ENCODE results near the gene VPS50. TPM values are rescaled to one million over a fixed set of nuclear protein-coding genes. Genes with fewer than 3 reads are reported as not detected.

VPS50 gene
- total RNA-seq, 1 experiment from 2014 or later: 15.1 TPM

GRCh38 chr7:93298671-93299070, 66.5 kb downstream of the VPS50 start:
- H2AFZ ChIP-seq (ENCODE audit: low read depth, low read length, poor library complexity, severe bottlenecking): no peak overlapping the region
- H4K20me1 ChIP-seq (ENCODE audit: insufficient read depth): no peaks in the 10 kb centered on the region
- no peaks in the 10 kb centered on the region for H3K79me2 ChIP-seq (ENCODE audit: insufficient read depth, low read length)
- ChIA-PET RAD21 (ENCODE audit: low non-redundant PET in 1 of 2, low total read pairs in 2 of 2, uncharacterized antibody in 2 of 2, unreplicated experiment in 2 of 2) (no interaction called here), CTCF (no interaction called here), POLR2A (no interaction called here)
- intact Hi-C loops (cut with micrococcal nuclease): no loop called here
- DNase-seq (ENCODE audit: low read depth, low spot score): no peak
- no peaks in the 10 kb centered on the region for H3K9me2 ChIP-seq (ENCODE audit: insufficient read depth)
- TF ChIP-seq EZH2 (IDR thresholded peaks at IDR 0.05): no peak
- no peak for TF ChIP-seq ZFX (IDR thresholded peaks at IDR 0.05)
- TF ChIP-seq POLR2AphosphoS5 (IDR thresholded peaks at IDR 0.05; ENCODE audit: low read depth, low read length): no peak
- TF ChIP-seq SRF (IDR thresholded peaks at IDR 0.05; ENCODE audit: low read depth): no peak
- no peak for TF ChIP-seq MAX (IDR thresholded peaks at IDR 0.05)
- no peak for TF ChIP-seq YY1 (IDR thresholded peaks at IDR 0.05; ENCODE audit: extremely low read depth, insufficient replicate concordance, low read depth, low read length)
- no peak for TF ChIP-seq EZH2phosphoT487 (IDR thresholded peaks at IDR 0.05; ENCODE audit: borderline replicate concordance)
- TF ChIP-seq SIN3A (IDR thresholded peaks at IDR 0.05; ENCODE audit: low read depth): no peak
- TF ChIP-seq CBX3 (IDR thresholded peaks at IDR 0.05; ENCODE audit: low read depth): no peak
- no peak for TF ChIP-seq ATF3 (IDR thresholded peaks at IDR 0.05)
- no peak overlapping the region for H3K4me3 ChIP-seq (replicated peaks in 1 of 2; ENCODE audit: low read depth in 1 of 2, low read length in 2 of 2)
- no peak overlapping the region for H3K27ac ChIP-seq (ENCODE audit: low read depth, low read length)
- no TSS peak for BruUV-seq (replicated peaks)
- no peaks in the 10 kb centered on the region for H3K27me3 ChIP-seq (ENCODE audit: insufficient read depth, low read length)
- no peaks in the 10 kb centered on the region for H3K4me1 ChIP-seq (ENCODE audit: control insufficient read depth in 1 of 2, insufficient read depth in 2 of 2, low read length in 2 of 2)
- no peak overlapping the region for H3K9ac ChIP-seq (ENCODE audit: low read length)
- H3K36me3 ChIP-seq (ENCODE audit: control insufficient read depth in 1 of 2, insufficient read depth in 2 of 2, low read length in 2 of 2): no peaks in the 10 kb centered on the region
- H3K4me2 ChIP-seq (ENCODE audit: low read length): no peak overlapping the region
- ATAC-seq: no peak
- H3K9me3 ChIP-seq (ENCODE audit: control insufficient read depth in 1 of 2, insufficient read depth in 1 of 2, low read depth in 1 of 2, low read length in 2 of 2): no peaks in the 10 kb centered on the region

GRCh38 chr7:93301736-93302135, 69.6 kb downstream of the VPS50 start:
- TF ChIP-seq POLR2A (IDR thresholded peaks at IDR 0.05; ENCODE audit: borderline replicate concordance, extremely low read depth, insufficient read depth, insufficient read length) (no peak), SRF (IDR thresholded peaks at IDR 0.05; ENCODE audit: low read depth) (no peak), ZFX (IDR thresholded peaks at IDR 0.05) (no peak), YY1 (IDR thresholded peaks at IDR 0.05; ENCODE audit: extremely low read depth, insufficient replicate concordance, low read depth, low read length) (no peak), ELF1 (IDR thresholded peaks at IDR 0.05; ENCODE audit: borderline replicate concordance, low read depth) (no peak), EGR1 (IDR thresholded peaks at IDR 0.05; ENCODE audit: low read depth) (no peak), MAX (IDR thresholded peaks at IDR 0.05) (no peak), REST (IDR thresholded peaks at IDR 0.05; ENCODE audit: low read depth) (no peak), JUND (IDR thresholded peaks at IDR 0.05) (no peak), SP1 (IDR thresholded peaks at IDR 0.05; ENCODE audit: low read depth) (no peak), EZH2 (IDR thresholded peaks at IDR 0.05) (no peak), POLR2AphosphoS5 (IDR thresholded peaks at IDR 0.05; ENCODE audit: low read depth, low read length) (no peak)
- ATAC-seq: no peak
- Histone ChIP-seq H3K27me3 (ENCODE audit: insufficient read depth, low read length) (no peaks in the 10 kb centered on the region), H3K9me3 (ENCODE audit: control insufficient read depth in 1 of 2, insufficient read depth in 1 of 2, low read depth in 1 of 2, low read length in 2 of 2) (no peaks in the 10 kb centered on the region), H3K36me3 (ENCODE audit: control insufficient read depth in 1 of 2, insufficient read depth in 2 of 2, low read length in 2 of 2) (no peaks in the 10 kb centered on the region), H3K27ac (ENCODE audit: low read depth, low read length) (no peak overlapping the region), H2AFZ (ENCODE audit: low read depth, low read length, poor library complexity, severe bottlenecking) (no peak overlapping the region), H3K4me2 (ENCODE audit: low read length) (no peak overlapping the region), H3K79me2 (ENCODE audit: insufficient read depth, low read length) (no peaks in the 10 kb centered on the region), H3K4me3 (replicated peaks in 1 of 2; ENCODE audit: low read depth in 1 of 2, low read length in 2 of 2) (no peak overlapping the region), H3K4me1 (ENCODE audit: control insufficient read depth in 1 of 2, insufficient read depth in 2 of 2, low read length in 2 of 2) (no peaks in the 10 kb centered on the region), H4K20me1 (ENCODE audit: insufficient read depth) (no peaks in the 10 kb centered on the region), H3K9ac (ENCODE audit: low read length) (no peak overlapping the region), H3K9me2 (ENCODE audit: insufficient read depth) (no peaks in the 10 kb centered on the region)
- BruUV-seq (replicated peaks): no TSS peak
- intact Hi-C loops (cut with micrococcal nuclease): no loop called here
- CTCF ChIA-PET: no interaction called here
- no peak for DNase-seq (ENCODE audit: low read depth, low spot score)
- POLR2A ChIA-PET: no interaction called here
- RAD21 ChIA-PET (ENCODE audit: low non-redundant PET in 1 of 2, low total read pairs in 2 of 2, uncharacterized antibody in 2 of 2, unreplicated experiment in 2 of 2): no interaction called here
